ENCODE measurements around the gene ABCC1. TPM values are rescaled to one million over a fixed set of nuclear protein-coding genes. Genes with fewer than 3 reads are reported as not detected.

Gene ABCC1
- total RNA-seq, 1 experiment from 2014 or later = 139 TPM

DNA sequence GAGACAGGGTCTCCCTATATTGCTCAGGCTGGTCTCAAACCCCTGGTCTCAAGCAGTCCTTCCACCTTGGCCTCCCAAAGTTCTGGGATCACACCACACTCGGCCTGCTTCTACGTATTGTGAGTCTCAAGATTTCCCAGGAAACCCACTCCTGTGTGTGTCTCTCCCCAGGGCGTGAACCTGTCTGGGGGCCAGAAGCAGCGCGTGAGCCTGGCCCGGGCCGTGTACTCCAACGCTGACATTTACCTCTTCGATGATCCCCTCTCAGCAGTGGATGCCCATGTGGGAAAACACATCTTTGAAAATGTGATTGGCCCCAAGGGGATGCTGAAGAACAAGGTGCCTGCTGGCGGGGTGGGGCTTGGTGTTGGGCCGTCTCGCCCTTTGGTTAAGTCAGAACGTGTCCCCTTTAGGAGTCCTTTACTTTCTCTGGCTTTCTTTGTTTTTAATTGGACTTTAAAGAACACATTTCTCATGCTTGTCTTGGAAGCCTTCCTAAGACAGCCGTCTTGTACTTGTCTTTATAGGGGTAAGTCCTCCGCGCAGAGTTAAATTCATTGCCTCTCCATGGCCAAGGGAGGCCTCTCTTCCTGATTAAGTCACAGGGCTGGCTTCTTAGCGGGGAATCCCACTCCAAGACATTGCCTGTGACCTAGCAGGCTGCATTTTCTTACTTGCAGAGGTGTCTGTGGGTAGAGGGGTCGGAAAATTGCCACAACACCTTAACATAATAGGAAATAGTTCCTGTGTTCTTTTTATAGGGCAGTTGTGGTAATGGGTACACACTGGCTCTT is 137.4 kb downstream of the ABCC1 start:
- no peaks in the 10 kb centered on the region for H4K20me1 ChIP-seq (ENCODE audit: insufficient read depth)
- no peak overlapping the region for H2AFZ ChIP-seq
- TF ChIP-seq EZH2 (IDR thresholded peaks at IDR 0.05; ENCODE audit: low read depth) = no peak
- TF ChIP-seq, protein P1, sequence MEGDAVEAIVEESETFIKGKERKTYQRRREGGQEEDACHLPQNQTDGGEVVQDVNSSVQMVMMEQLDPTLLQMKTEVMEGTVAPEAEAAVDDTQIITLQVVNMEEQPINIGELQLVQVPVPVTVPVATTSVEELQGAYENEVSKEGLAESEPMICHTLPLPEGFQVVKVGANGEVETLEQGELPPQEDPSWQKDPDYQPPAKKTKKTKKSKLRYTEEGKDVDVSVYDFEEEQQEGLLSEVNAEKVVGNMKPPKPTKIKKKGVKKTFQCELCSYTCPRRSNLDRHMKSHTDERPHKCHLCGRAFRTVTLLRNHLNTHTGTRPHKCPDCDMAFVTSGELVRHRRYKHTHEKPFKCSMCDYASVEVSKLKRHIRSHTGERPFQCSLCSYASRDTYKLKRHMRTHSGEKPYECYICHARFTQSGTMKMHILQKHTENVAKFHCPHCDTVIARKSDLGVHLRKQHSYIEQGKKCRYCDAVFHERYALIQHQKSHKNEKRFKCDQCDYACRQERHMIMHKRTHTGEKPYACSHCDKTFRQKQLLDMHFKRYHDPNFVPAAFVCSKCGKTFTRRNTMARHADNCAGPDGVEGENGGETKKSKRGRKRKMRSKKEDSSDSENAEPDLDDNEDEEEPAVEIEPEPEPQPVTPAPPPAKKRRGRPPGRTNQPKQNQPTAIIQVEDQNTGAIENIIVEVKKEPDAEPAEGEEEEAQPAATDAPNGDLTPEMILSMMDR (conservative IDR thresholded peaks at IDR 0.05) = no peak
- no peaks in the 10 kb centered on the region for H3K9me3 ChIP-seq (ENCODE audit: insufficient read depth, low read depth)
- no peaks in the 10 kb centered on the region for H3K79me2 ChIP-seq (ENCODE audit: low read depth)
- no peak overlapping the region for H3K4me2 ChIP-seq
- H3K27me3 ChIP-seq (ENCODE audit: insufficient read depth, low read depth) = no peaks in the 10 kb centered on the region
- no peaks in the 10 kb centered on the region for H3K4me1 ChIP-seq (replicated peaks; ENCODE audit: insufficient read depth)
- peaks cover 13% of the 10 kb centered on the region; the same call in 1 of the 2 replicates for H3F3A ChIP-seq (ENCODE audit: insufficient read depth, low read depth)
- BruUV-seq (replicated peaks) = no TSS peak
- H3K36me3 ChIP-seq (ENCODE audit: low read depth) = peaks cover 48% of the 10 kb centered on the region
- no peaks in the 10 kb centered on the region for H3K9me2 ChIP-seq (ENCODE audit: insufficient read depth)
- POLR2A ChIA-PET (ENCODE audit: unreplicated experiment) = no interaction called here
- intact Hi-C loops (cut with micrococcal nuclease; ENCODE audit: unreplicated experiment) = no loop called here
- no peak overlapping the region for H3K4me3 ChIP-seq
- no peak overlapping the region for H3K27ac ChIP-seq
- no peak for DNase-seq
- CTCF ChIA-PET = no interaction called here

DNA sequence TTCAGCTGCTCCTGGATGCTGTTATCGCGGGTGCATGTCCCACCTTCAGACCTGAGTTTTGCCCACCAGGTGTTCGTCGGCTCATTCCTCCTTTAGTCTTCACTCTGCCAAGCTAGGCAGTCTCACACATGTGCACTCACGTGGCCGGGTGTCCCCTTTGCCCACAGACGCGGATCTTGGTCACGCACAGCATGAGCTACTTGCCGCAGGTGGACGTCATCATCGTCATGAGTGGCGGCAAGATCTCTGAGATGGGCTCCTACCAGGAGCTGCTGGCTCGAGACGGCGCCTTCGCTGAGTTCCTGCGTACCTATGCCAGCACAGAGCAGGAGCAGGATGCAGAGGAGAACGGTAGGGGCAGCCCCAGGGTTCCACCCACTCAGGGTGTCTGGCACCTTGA is 140.8 kb downstream of the ABCC1 start:
- H3K4me1 ChIP-seq (replicated peaks; ENCODE audit: insufficient read depth) = no peaks in the 10 kb centered on the region
- H3K79me2 ChIP-seq (ENCODE audit: low read depth) = no peaks in the 10 kb centered on the region
- intact Hi-C loops (cut with micrococcal nuclease; ENCODE audit: unreplicated experiment) = no loop called here
- POLR2A ChIA-PET (ENCODE audit: unreplicated experiment) = no interaction called here
- no peak overlapping the region for H3K27ac ChIP-seq
- no peak overlapping the region for H2AFZ ChIP-seq
- H3F3A ChIP-seq (ENCODE audit: insufficient read depth, low read depth) = 0 out of 2 replicates have a peak, but pooled peaks cover 3% of the 10 kb centered on the region
- no peak for DNase-seq
- no TSS peak for BruUV-seq (replicated peaks)
- no peaks in the 10 kb centered on the region for H3K27me3 ChIP-seq (ENCODE audit: insufficient read depth, low read depth)
- H3K4me3 ChIP-seq = no peak overlapping the region
- CTCF ChIA-PET = no interaction called here
- 0 out of 2 replicates have a peak, but pooled peaks cover 7% of the 10 kb centered on the region for H4K20me1 ChIP-seq (ENCODE audit: insufficient read depth)
- TF ChIP-seq EZH2 (IDR thresholded peaks at IDR 0.05; ENCODE audit: low read depth) = no peak
- TF ChIP-seq, protein P1 (conservative IDR thresholded peaks at IDR 0.05) = no peak
- H3K4me2 ChIP-seq = no peak overlapping the region
- no peaks in the 10 kb centered on the region for H3K9me2 ChIP-seq (ENCODE audit: insufficient read depth)
- H3K9me3 ChIP-seq (ENCODE audit: insufficient read depth, low read depth) = no peaks in the 10 kb centered on the region
- peaks cover 42% of the 10 kb centered on the region for H3K36me3 ChIP-seq (ENCODE audit: low read depth)

GRCh38 chr16:16092925-16093627 is 143.7 kb downstream of the ABCC1 start:
- no peak overlapping the region for H2AFZ ChIP-seq
- POLR2A ChIA-PET (ENCODE audit: unreplicated experiment) = interaction anchor here (0.6 kb wide), 1 partner anchor 133 kb away, joined by 14 read pairs; no protein-coding TSS in a partner anchor
- CTCF ChIA-PET = interaction anchor here (0.5 kb wide), 1 partner anchor 235 kb away, joined by 5 read pairs; no protein-coding TSS in a partner anchor

More at GRCh38 chr16:16092925-16093627, 143.7 kb downstream of the ABCC1 start:
- no peak overlapping the region for H3K4me3 ChIP-seq
- BruUV-seq (replicated peaks) = no TSS peak
- intact Hi-C loops (cut with micrococcal nuclease; ENCODE audit: unreplicated experiment) = no loop called here
- peaks cover 7% of the 10 kb centered on the region; the same call in 1 of the 2 replicates for H4K20me1 ChIP-seq (ENCODE audit: insufficient read depth)
- peaks cover 3% of the 10 kb centered on the region; the same call in 1 of the 2 replicates for H3K79me2 ChIP-seq (ENCODE audit: low read depth)
- peaks cover 37% of the 10 kb centered on the region for H3K36me3 ChIP-seq (ENCODE audit: low read depth)
- DNase-seq = no peak
- H3K4me1 ChIP-seq (replicated peaks; ENCODE audit: insufficient read depth) = no peaks in the 10 kb centered on the region
- 0 out of 2 replicates have a peak, but pooled peaks cover 2% of the 10 kb centered on the region for H3F3A ChIP-seq (ENCODE audit: insufficient read depth, low read depth)
- H3K4me2 ChIP-seq = no peak overlapping the region
- no peaks in the 10 kb centered on the region for H3K27me3 ChIP-seq (ENCODE audit: insufficient read depth, low read depth)
- no peaks in the 10 kb centered on the region for H3K9me2 ChIP-seq (ENCODE audit: insufficient read depth)
- no peaks in the 10 kb centered on the region for H3K9me3 ChIP-seq (ENCODE audit: insufficient read depth, low read depth)
- TF ChIP-seq, protein P1 (conservative IDR thresholded peaks at IDR 0.05) = no peak
- TF ChIP-seq EZH2 (IDR thresholded peaks at IDR 0.05; ENCODE audit: low read depth) = no peak
- H3K27ac ChIP-seq = no peak overlapping the region
